ENCODE measurements around the gene MGAT4B.

Gene MGAT4B

DNA sequence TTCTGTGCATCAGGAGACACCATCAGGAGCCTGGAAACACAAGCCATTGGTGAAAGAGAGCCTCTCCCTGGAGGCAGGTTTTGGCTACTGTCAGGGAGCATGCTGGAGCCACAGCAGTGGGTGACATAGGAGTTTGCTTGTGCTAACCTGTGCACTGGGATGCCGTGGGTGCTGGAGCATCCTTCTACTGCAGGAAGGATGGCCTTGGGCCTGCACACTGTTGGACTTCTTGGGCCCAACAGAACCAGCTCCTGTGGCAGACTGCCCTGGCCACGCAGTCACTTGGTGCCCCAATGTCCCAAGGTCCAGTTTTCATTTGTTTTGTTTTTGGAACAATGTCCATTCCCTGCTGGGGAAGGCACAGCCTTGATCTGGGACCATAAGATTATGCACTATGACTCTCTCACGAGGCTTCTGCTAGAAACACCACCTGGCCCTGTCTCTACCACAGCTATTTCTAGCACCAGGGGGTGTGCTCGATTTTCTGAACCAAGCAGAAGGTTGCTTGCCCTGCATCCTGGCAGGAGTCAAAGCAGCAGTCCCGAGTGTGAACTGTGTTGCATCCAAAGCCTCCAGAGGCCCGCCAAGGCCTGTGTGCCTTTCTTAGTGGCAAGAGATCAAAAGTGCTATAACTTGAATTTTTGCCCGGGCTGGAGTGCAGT is 18.3 kb downstream of the MGAT4B start:
- TF ChIP-seq, protein P1, sequence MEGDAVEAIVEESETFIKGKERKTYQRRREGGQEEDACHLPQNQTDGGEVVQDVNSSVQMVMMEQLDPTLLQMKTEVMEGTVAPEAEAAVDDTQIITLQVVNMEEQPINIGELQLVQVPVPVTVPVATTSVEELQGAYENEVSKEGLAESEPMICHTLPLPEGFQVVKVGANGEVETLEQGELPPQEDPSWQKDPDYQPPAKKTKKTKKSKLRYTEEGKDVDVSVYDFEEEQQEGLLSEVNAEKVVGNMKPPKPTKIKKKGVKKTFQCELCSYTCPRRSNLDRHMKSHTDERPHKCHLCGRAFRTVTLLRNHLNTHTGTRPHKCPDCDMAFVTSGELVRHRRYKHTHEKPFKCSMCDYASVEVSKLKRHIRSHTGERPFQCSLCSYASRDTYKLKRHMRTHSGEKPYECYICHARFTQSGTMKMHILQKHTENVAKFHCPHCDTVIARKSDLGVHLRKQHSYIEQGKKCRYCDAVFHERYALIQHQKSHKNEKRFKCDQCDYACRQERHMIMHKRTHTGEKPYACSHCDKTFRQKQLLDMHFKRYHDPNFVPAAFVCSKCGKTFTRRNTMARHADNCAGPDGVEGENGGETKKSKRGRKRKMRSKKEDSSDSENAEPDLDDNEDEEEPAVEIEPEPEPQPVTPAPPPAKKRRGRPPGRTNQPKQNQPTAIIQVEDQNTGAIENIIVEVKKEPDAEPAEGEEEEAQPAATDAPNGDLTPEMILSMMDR (IDR thresholded peaks at IDR 0.05; ENCODE audit: low read depth, low read length, missing control alignments) = no peak
- no peak for DNase-seq (ENCODE audit: low read depth)
- no peak overlapping the region for H3K4me3 ChIP-seq (ENCODE audit: low read depth, low read length)

- no peak for DNase-seq (ENCODE audit: low read depth)
- H3K4me3 ChIP-seq (ENCODE audit: low read depth, low read length) = no peak overlapping the region
- TF ChIP-seq, protein P1 (IDR thresholded peaks at IDR 0.05; ENCODE audit: low read depth, low read length, missing control alignments) = no peak
These were observed 19.8 kb downstream of the MGAT4B start for GRCh38 chr5:179786861-179787260.

DNA sequence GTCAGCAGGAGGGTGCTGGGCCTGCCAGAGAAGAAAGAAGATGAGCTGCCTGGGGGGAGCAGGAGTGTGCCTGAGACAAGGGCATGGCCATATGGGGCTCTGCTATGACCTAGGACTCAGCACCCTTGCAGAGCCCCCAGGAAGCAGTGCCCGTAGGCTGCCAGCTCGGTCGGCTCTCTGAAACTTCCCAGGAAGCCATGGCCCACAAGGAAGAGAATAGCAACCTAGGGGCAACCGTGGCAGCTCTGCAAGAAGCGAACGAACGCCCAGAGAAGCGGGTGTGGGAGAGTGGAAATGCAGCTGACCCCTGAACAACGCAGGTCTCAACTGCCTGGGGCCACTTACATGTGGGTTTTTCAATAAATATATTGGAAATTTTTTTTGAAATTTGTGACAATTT is 23.5 kb downstream of the MGAT4B start:
- TF ChIP-seq, protein P1 (IDR thresholded peaks at IDR 0.05; ENCODE audit: low read depth, low read length, missing control alignments) = no peak
- no peak overlapping the region for H3K4me3 ChIP-seq (ENCODE audit: low read depth, low read length)
- DNase-seq (ENCODE audit: low read depth) = no peak

DNA sequence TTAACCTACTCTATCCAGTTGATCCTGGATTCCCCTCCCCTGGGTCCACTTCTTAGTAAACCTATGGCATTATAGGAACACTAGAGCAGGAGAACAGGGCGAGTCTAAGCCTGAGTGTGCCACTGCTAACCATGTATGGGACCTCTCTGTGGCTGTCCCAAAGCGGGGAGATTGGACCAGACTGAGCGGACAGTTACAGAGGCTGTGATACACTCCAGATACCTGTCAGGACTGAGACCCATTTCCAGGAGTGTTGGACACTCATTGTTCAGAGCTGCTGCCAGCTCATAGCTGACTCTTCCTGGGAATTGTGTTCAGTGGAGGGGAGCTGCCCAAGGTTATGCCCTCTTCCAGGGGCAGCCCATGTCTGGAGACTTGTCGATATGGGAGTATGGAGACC is 24.8 kb downstream of the MGAT4B start:
- TF ChIP-seq, protein P1 (IDR thresholded peaks at IDR 0.05; ENCODE audit: low read depth, low read length, missing control alignments) = no peak
- H3K4me3 ChIP-seq (ENCODE audit: low read depth, low read length) = no peak overlapping the region
- no peak for DNase-seq (ENCODE audit: low read depth)

DNA sequence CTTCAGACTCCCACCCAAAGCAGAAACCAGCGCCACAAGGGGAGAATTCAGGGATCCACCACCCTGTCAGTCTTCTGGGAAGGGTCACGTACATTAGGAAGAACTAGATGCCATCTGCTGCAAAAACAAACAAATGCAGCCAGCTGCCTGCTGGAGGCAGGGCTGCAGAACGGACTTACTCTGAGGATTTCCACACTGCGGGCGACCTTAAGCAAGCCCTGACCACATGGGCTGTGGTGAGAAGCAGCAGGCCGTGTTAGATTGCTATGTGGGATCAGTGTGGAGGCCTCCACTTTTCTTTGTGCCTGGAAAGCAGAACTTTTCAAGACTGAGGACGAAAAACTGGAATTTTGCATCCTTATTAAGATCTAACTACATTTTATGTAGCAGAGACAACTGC is 26.3 kb downstream of the MGAT4B start:
- DNase-seq (ENCODE audit: low read depth) = no peak
- TF ChIP-seq, protein P1 (IDR thresholded peaks at IDR 0.05; ENCODE audit: low read depth, low read length, missing control alignments) = no peak
- H3K4me3 ChIP-seq (ENCODE audit: low read depth, low read length) = no peak overlapping the region

GRCh38 chr5:179779826-179780225 is 26.8 kb downstream of the MGAT4B start:
- no peak overlapping the region for H3K4me3 ChIP-seq (ENCODE audit: low read depth, low read length)
- no peak for DNase-seq (ENCODE audit: low read depth)
- TF ChIP-seq, protein P1 (IDR thresholded peaks at IDR 0.05; ENCODE audit: low read depth, low read length, missing control alignments) = no peak

DNA sequence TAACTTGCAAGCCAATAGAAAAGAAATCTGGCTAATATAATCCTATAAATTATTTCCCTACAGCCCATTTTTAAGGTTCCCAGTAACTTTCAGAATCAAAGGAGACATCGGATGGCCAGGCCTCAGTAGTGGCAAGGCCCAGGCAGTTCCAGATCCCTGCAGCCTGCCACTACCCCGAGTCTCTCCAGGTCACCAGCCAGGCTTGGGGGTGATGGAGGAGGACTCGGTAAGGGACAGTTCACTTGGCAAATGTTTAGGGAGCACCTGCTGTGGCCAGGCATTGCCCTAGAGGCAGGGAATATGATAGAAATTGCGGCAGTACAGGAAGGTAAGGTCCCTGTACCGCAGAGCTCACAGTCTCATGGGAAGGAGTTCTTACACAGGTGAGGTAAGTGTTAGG is 28.1 kb downstream of the MGAT4B start:
- no peak overlapping the region for H3K4me3 ChIP-seq (ENCODE audit: low read depth, low read length)
- TF ChIP-seq, protein P1 (IDR thresholded peaks at IDR 0.05; ENCODE audit: low read depth, low read length, missing control alignments) = no peak
- DNase-seq (ENCODE audit: low read depth) = no peak

Measured in GM12864 (cell line).